Parietal lobe (tissue), 1 donor: ENCODE results near the gene FUT4. TPM values are rescaled to one million over a fixed set of nuclear protein-coding genes. Genes with fewer than 3 reads are reported as not detected.

ENCODE experiments used
- total RNA-seq: library from RNA; depleted of rRNA; stranded (reverse); fragments of >200 nt; gene quantifications from one replicate; pipeline ENCODE4 v1.2.3, GENCODE V29; 2014

FUT4 gene
- 9.7 TPM for total RNA-seq

GRCh38 chr11:94543695-94544645 lies at the start of gene FUT4:
Gene FUT4, plus strand, starts transcription at chr11:94543921. Its CDS starts 213 bp downstream, at chr11:94544134.

GRCh38 chr11:94511932-94512781 lies 31.6 kb upstream of the FUT4 start, which contains the start of gene C11orf97:
Gene C11orf97, plus strand, starts transcription at chr11:94512461. Its CDS starts 68 bp downstream, at chr11:94512529.

GRCh38 chr11:94567181-94567670 lies 23.5 kb downstream of the FUT4 start, which contains the start of gene PIWIL4:
Gene PIWIL4, plus strand, starts transcription at chr11:94567368. Its CDS starts 151 bp downstream, at chr11:94567519.

Other genes starting within 250 kb of the FUT4 start
- not detected for gene IZUMO1R, start 239.3 kb upstream of the FUT4 start, total RNA-seq
- 0.63 TPM for gene GPR83, start 142.5 kb upstream of the FUT4 start, total RNA-seq
- gene MRE11, start 50.1 kb upstream of the FUT4 start, total RNA-seq: 23.5 TPM
- 23.8 TPM for gene ANKRD49, start 49.9 kb upstream of the FUT4 start, total RNA-seq
- not detected for gene C11orf97, start 31.5 kb upstream of the FUT4 start, total RNA-seq
- gene PIWIL4, start 23.4 kb downstream of the FUT4 start, total RNA-seq: 13.8 TPM
- 52.3 TPM for gene AMOTL1, start 224.4 kb downstream of the FUT4 start, total RNA-seq